Sigmoid colon (tissue), 7 donors: Measurements from ENCODE around the gene VAMP2. TPM values are rescaled to one million over a fixed set of nuclear protein-coding genes. Genes with fewer than 3 reads are reported as not detected.
A peak's percentile ranks its signal among the peaks of the same experiment; 100 is the strongest.

Experiments used
- DNase-seq: peaks from one replicate; pipeline ENCODE4 v3.0.0-alpha.2; 2019
- H3K27ac ChIP-seq, 4 donors: fragments of 200-600 bp; sonication (generic); one replicate each; pipeline ENCODE4 v1.5.1; 2016 to 2019; ENCODE audit warnings: mild to moderate bottlenecking in 1 of 4
- H3K27me3 ChIP-seq, 3 donors: fragments of 200-600 bp; sonication (generic); one replicate each; pipeline ENCODE4 v1.5.1; 2019; ENCODE audit warnings: mild to moderate bottlenecking in 1 of 3
- H3K36me3 ChIP-seq, 4 donors: fragments of 200-600 bp; sonication (generic); one replicate each; pipeline ENCODE4 v1.5.1; 2016 to 2019
- H3K4me1 ChIP-seq, 4 donors: fragments of 200-600 bp; sonication (generic); one replicate each; pipeline ENCODE4 v1.5.1; 2017 to 2019
- H3K4me3 ChIP-seq, 4 donors: fragments of 200-600 bp; sonication (generic); one replicate each; pipeline ENCODE4 v1.5.1; 2017 to 2019; ENCODE audit warnings: mild to moderate bottlenecking in 2 of 4, moderate library complexity in 1 of 4
- H3K9me3 ChIP-seq, 4 donors: fragments of 200-600 bp in 3 of 4; sonication (generic) in 3 of 4; one replicate each; pipeline versions ENCODE4 v1.5.1 to v1.6.1; 2013 to 2019
- CTCF ChIP-seq, 4 experiments: fragments of 450-650 bp in 3 of 4; fragments of 200-600 bp in 1 of 4; IDR thresholded peaks; one replicate each; pipeline ENCODE4 v1.5.1; 2016 to 2019; ENCODE audit warnings: antibody characterized with exemption in 4 of 4, mild to moderate bottlenecking in 3 of 4, moderate library complexity in 2 of 4
- EP300 ChIP-seq, 4 donors: sonication (generic); formaldehyde crosslinking; IDR thresholded peaks; one replicate each; pipeline ENCODE4 v1.6.1; 2017; ENCODE audit warnings: antibody characterized with exemption in 4 of 4
- POLR2A ChIP-seq, 2 donors: fragments of 450-650 bp; IDR thresholded peaks; one replicate each; pipeline ENCODE4 v1.6.1; 2016; ENCODE audit warnings: antibody characterized with exemption in 2 of 2, mild to moderate bottlenecking in 2 of 2, moderate library complexity in 2 of 2
- POLR2AphosphoS5 ChIP-seq, 4 donors: sonication (generic); formaldehyde crosslinking; IDR thresholded peaks; one replicate each; pipeline ENCODE4 v1.6.1; 2017; ENCODE audit warnings: antibody characterized with exemption in 4 of 4
- WGBS, 2 donors: extraction: QIAGEN DNeasy Blood & Tissue Kit; methylation state at CpG; one replicate each; pipeline ENCODE4 v1.1.7; 2013; 5-methylcytosine and 5-hydroxymethylcytosine counted together
- intact Hi-C: fragments of 100-400 bp; cut with DNase I; formaldehyde crosslinking; loops from one replicate; pipeline ENCODE4 v1.15.1; 2023
- polyA plus RNA-seq, 3 donors: library from polyadenylated mRNA; stranded (reverse); fragments of 200-250 nt; gene quantifications; one replicate each; pipeline ENCODE4 v1.2.3, GENCODE V29; 2013
- total RNA-seq, 4 donors: library from RNA; depleted of rRNA; stranded (reverse); fragments of >200 nt; gene quantifications; one replicate each; pipeline ENCODE4 v1.1.0, GENCODE V29; 2016
- donor health status: healthy with polysubstance abuse.
- donor health status: Bipolar disorder and iron deficiency.
- donor health status: healthy.

The VAMP2 gene
- total and polyA plus RNA-seq, 7 donors: 20.4 to 57.1 (median 29.6) TPM

GRCh38 chr17:8204761-8205555 is 42.2 kb upstream of the VAMP2 start:
- WGBS, 2 donors: 89 to 90% methylated on average over 19 of the region's 19 CpGs
- H3K4me3 ChIP-seq: no peak overlapping the region
- no peaks in the 10 kb centered on the region for H3K9me3 ChIP-seq
- intact Hi-C loops: no loop called here
- no peak for DNase-seq
- no peak overlapping the region for H3K27ac ChIP-seq
- H3K36me3 ChIP-seq: no peaks in the 10 kb centered on the region
- TF ChIP-seq POLR2A (IDR thresholded peaks at IDR 0.05) (no peak), CTCF (IDR thresholded peaks at IDR 0.05) (no peak), EP300 (IDR thresholded peaks at IDR 0.05) (no peak), POLR2AphosphoS5 (IDR thresholded peaks at IDR 0.05) (no peak)
- H3K27me3 ChIP-seq: no peaks in the 10 kb centered on the region
- peaks cover 0 to 3% (median 2%) of the 10 kb centered on the region in 4 donors for H3K4me1 ChIP-seq

GRCh38 chr17:8192070-8192815 is 29.5 kb upstream of the VAMP2 start:
- DNase-seq: peak; percentile 96
- H3K27ac ChIP-seq: peak overlapping the region; percentile 76 to 87 (median 79)
- H3K4me3 ChIP-seq: peak overlapping the region; percentile 21 to 39 (median 30)
- H3K36me3 ChIP-seq: no peaks in the 10 kb centered on the region
- H3K4me1 ChIP-seq: peaks cover 0 to 46% (median 36%) of the 10 kb centered on the region in 4 donors
- intact Hi-C loops: no loop called here
- no peaks in the 10 kb centered on the region for H3K27me3 ChIP-seq
- WGBS, 2 donors: 17 to 43% methylated on average over 12 of the region's 12 CpGs
- TF ChIP-seq CTCF (IDR thresholded peaks at IDR 0.05): no peak
- TF ChIP-seq EP300 (IDR thresholded peaks at IDR 0.05): no peak
- peak; percentile 86 to 94 (median 91) for TF ChIP-seq POLR2AphosphoS5 (IDR thresholded peaks at IDR 0.05)
- peak; percentile 55 to 72 for TF ChIP-seq POLR2A (IDR thresholded peaks at IDR 0.05)
- H3K9me3 ChIP-seq: no peaks in the 10 kb centered on the region

DNA sequence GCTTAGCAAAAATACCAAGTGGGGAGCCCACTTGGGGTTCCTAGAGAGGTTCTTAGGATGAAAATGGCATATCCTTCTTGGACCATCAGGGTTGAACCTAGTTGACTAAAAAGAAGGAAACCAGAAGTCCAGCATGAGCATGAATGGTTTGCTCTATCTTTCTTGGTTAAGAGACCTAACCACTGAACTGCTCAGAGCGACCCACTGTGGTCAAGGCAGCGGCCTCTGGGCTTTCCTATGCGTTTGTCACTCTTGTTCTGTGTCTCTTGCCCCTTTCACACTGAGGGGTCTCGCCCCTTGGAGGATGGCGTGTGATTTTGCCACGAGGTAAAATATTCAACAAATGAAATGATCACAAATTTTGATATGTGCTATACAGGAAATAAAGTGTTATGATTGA is 27.8 kb upstream of the VAMP2 start:
- H3K9me3 ChIP-seq: no peaks in the 10 kb centered on the region
- intact Hi-C loops: loop anchor here (1.0 kb wide), 1 partner anchor 31 kb away; no protein-coding TSS in a partner anchor
- peak overlapping the region in 3 of 4 donors; percentile 54 to 78 (median 66) for H3K4me3 ChIP-seq
- DNase-seq: no peak
- peak overlapping the region; percentile 81 to 99 (median 96) for H3K27ac ChIP-seq
- peaks cover 0 to 51% (median 41%) of the 10 kb centered on the region in 4 donors for H3K4me1 ChIP-seq
- no peaks in the 10 kb centered on the region for H3K27me3 ChIP-seq
- 38 to 51% methylated on average over 6 of the region's 6 CpGs for whole genome bisulfite sequencing, 2 donors
- TF ChIP-seq CTCF (IDR thresholded peaks at IDR 0.05): no peak
- TF ChIP-seq EP300 (IDR thresholded peaks at IDR 0.05): no peak
- TF ChIP-seq POLR2A (IDR thresholded peaks at IDR 0.05): no peak
- no peak for TF ChIP-seq POLR2AphosphoS5 (IDR thresholded peaks at IDR 0.05)
- no peaks in the 10 kb centered on the region for H3K36me3 ChIP-seq

GRCh38 chr17:8189711-8190477 is 27.1 kb upstream of the VAMP2 start, which contains the start of gene BORCS6:
Gene BORCS6 (minus strand): TSS chr17:8190180. CDS start chr17:8190140, 40 bp downstream.
- intact Hi-C loops: loop anchor here (1.0 kb wide), 2 partner anchors 31 to 58 kb away; partner anchors contain the start of gene CTC1
- Histone ChIP-seq H3K4me3 (peak within 1 kb of the TSS; percentile 54 to 78 (median 68)), H3K27me3 (no peaks in the 10 kb centered on the region), H3K4me1 (peaks cover 0 to 53% (median 41%) of the 10 kb centered on the region in 4 donors), H3K9me3 (no peaks in the 10 kb centered on the region), H3K27ac (peak within 1 kb of the TSS; percentile 81 to 99 (median 96)), H3K36me3 (no peaks in the 10 kb centered on the region)
- peak; percentile 100 for DNase-seq
- peak; percentile 87 to 92 (median 89) for TF ChIP-seq POLR2AphosphoS5 (IDR thresholded peaks at IDR 0.05)
- peak in 1 of 4 donors; percentile 26 for TF ChIP-seq EP300 (IDR thresholded peaks at IDR 0.05)
- TF ChIP-seq POLR2A (IDR thresholded peaks at IDR 0.05): peak; percentile 78 to 84
- no peak for TF ChIP-seq CTCF (IDR thresholded peaks at IDR 0.05)
- WGBS, 2 donors: 0% methylated on average over 70 of the region's 70 CpGs
